Measurements from ENCODE around the gene MSX2. TPM values are rescaled to one million over a fixed set of nuclear protein-coding genes. Genes with fewer than 3 reads are reported as not detected.

Gene MSX2
- total RNA-seq, 1 donor from 2014 or later = not detected

DNA sequence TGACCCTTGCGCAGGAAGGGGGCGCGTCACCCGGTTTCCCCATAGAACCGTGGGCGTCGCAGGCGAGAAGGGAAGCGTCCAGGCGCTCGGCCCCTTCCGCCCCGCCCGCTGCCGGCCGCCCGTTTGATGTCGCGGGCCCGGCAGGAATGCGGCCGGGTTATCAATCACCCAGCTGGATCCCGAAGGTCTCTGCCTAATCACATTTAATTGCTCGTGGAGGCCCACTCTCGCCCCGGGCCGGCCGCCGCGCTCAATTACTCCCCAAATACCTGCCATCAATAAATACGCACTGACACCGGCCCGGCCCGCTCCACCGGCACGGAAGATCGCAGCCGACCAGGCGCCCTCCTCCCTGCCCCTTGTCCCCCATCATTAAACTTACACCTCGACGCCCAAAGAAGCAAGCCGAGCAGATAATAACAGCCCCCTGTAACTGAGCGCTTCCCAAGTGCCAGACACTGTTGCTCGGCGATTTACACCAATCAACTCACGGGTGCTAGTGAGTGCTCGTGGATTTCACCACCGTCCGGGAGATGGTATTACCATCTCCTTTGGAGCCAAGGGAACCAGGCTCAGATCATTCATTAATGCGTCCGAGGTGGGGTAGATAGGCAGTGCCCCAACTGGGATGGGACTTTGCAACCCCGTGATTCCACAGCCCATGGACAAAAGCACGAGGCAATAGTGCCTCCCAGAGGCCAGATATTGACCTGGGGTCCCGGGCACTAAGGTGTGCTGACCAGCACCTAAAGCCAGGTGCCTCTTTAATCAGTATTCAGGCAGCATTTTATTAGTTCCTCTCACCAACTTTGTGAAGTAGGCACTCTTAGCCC is 11.3 kb downstream of the MSX2 start:
- H3K27ac ChIP-seq = no peak overlapping the region
- no peaks in the 10 kb centered on the region for H3K4me1 ChIP-seq
- intact Hi-C loops (cut with DNase I) = loop anchor here (5.0 kb wide), 1 partner anchor 318 kb away; no protein-coding TSS in a partner anchor
- no peaks in the 10 kb centered on the region for H3K36me3 ChIP-seq
- peaks cover 9% of the 10 kb centered on the region for H3K27me3 ChIP-seq
- TF ChIP-seq, protein P1, sequence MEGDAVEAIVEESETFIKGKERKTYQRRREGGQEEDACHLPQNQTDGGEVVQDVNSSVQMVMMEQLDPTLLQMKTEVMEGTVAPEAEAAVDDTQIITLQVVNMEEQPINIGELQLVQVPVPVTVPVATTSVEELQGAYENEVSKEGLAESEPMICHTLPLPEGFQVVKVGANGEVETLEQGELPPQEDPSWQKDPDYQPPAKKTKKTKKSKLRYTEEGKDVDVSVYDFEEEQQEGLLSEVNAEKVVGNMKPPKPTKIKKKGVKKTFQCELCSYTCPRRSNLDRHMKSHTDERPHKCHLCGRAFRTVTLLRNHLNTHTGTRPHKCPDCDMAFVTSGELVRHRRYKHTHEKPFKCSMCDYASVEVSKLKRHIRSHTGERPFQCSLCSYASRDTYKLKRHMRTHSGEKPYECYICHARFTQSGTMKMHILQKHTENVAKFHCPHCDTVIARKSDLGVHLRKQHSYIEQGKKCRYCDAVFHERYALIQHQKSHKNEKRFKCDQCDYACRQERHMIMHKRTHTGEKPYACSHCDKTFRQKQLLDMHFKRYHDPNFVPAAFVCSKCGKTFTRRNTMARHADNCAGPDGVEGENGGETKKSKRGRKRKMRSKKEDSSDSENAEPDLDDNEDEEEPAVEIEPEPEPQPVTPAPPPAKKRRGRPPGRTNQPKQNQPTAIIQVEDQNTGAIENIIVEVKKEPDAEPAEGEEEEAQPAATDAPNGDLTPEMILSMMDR (IDR thresholded peaks at IDR 0.05) = peak in 2 of 3 experiments; percentile 4 to 17
- H3K9me3 ChIP-seq = no peaks in the 10 kb centered on the region
- no peak for DNase-seq (ENCODE audit: low spot score in 2 of 2)
- peak overlapping the region in 1 of 2 donors; percentile 4 for H3K4me3 ChIP-seq

DNA sequence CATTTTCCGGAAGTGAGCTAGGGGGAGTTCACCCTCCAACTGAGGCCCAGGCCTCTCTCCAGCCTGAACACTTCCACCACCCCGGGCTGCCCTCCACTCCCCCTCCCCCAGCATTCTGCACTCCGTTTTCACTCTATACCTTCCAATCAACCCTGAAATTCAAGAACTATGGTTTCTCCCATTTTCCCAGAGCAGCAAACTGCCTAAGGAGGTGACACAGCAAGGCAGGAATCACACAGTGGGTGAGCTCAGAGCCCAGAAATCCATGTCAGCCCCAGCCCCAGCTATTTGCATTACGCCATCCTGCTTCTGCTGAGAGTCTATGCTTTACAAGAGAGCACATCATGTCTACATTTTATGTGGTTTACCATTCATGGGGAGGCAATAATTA is 11.9 kb downstream of the MSX2 start:
- Histone ChIP-seq H3K4me1 (no peaks in the 10 kb centered on the region), H3K9me3 (no peaks in the 10 kb centered on the region), H3K4me3 (no peak overlapping the region), H3K27me3 (peaks cover 9% of the 10 kb centered on the region), H3K27ac (no peak overlapping the region), H3K36me3 (no peaks in the 10 kb centered on the region)
- DNase-seq (ENCODE audit: low spot score in 2 of 2) = no peak
- TF ChIP-seq, protein P1 (IDR thresholded peaks at IDR 0.05) = no peak
- intact Hi-C loops (cut with DNase I) = loop anchor here (5.0 kb wide), 1 partner anchor 319 kb away; no protein-coding TSS in a partner anchor

DNA sequence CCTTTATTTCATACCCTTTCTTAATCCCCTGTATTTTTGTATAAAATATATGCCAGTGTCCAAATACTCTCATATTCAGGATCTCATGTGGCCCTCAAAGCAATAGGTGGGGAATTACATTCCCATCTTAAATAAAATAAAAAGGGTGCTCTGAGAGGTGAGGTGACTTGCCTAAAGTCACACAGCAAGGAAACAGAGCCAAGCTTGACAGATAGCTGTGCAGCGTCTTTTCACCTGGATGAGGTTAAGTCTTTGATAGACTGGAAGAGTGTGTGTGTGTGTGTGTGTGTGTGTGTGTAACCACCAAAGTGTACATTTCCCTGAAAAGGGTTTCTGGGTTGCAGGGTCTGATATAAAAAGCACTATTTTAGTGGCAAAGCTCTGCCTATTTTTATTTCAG is 12.4 kb downstream of the MSX2 start:
- TF ChIP-seq, protein P1 (IDR thresholded peaks at IDR 0.05) = no peak
- no peak for DNase-seq (ENCODE audit: low spot score in 2 of 2)
- H3K36me3 ChIP-seq = no peaks in the 10 kb centered on the region
- intact Hi-C loops (cut with DNase I) = loop anchor here (5.0 kb wide), 1 partner anchor 319 kb away; no protein-coding TSS in a partner anchor
- no peaks in the 10 kb centered on the region for H3K9me3 ChIP-seq
- peaks cover 9% of the 10 kb centered on the region for H3K27me3 ChIP-seq
- no peaks in the 10 kb centered on the region for H3K4me1 ChIP-seq
- no peak overlapping the region for H3K4me3 ChIP-seq
- H3K27ac ChIP-seq = no peak overlapping the region

DNA sequence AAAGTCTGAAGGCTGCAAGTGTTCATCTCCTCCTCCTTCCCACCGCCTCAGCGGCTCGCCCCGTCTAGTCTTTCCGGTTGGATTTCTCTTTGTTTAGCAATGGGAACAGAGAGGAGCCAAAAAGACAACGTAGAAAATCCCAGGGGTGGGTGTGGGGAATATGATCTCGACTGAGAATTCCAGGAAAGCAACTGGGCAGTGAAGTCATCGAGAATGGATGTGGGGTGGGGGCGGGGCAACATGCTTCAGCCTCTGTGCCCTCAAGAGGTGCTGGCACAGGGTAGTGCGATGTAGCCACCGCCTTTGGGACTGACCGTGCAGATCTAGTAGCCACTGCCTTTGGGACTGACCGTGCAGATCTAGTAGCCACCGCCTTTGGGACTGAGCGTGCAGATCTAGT is 12.9 kb downstream of the MSX2 start:
- TF ChIP-seq, protein P1 (IDR thresholded peaks at IDR 0.05) = no peak
- intact Hi-C loops (cut with DNase I) = loop anchor here (5.0 kb wide), 1 partner anchor 320 kb away; no protein-coding TSS in a partner anchor
- DNase-seq (ENCODE audit: low spot score in 2 of 2) = no peak
- no peak overlapping the region for H3K27ac ChIP-seq
- H3K9me3 ChIP-seq = no peaks in the 10 kb centered on the region
- no peaks in the 10 kb centered on the region for H3K4me1 ChIP-seq
- no peak overlapping the region for H3K4me3 ChIP-seq
- H3K27me3 ChIP-seq = peaks cover 9% of the 10 kb centered on the region
- no peaks in the 10 kb centered on the region for H3K36me3 ChIP-seq

DNA sequence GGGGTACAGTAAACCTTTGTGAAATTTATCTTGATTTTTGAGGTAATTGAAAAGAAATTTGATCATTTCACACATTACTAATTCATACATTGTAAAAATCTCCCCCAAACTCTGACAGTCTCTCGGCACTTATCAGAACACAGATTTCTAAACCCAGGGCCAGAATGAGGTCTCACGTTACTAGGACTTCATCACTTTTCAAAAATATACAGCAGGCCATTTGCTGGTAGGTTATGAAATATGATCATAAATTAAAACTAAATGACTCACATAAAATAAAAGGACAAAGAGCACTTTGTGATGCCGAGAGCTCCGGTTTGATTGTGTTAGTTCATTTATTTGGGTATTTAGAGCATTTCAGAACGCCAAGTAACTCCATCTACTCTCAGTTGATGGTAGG is 17.0 kb downstream of the MSX2 start:
- Histone ChIP-seq H3K9me3 (no peaks in the 10 kb centered on the region), H3K27me3 (no peaks in the 10 kb centered on the region), H3K4me1 (no peaks in the 10 kb centered on the region), H3K36me3 (no peaks in the 10 kb centered on the region), H3K27ac (no peak overlapping the region), H3K4me3 (no peak overlapping the region)
- intact Hi-C loops (cut with DNase I) = no loop called here
- DNase-seq (ENCODE audit: low spot score in 2 of 2) = no peak
- TF ChIP-seq, protein P1 (IDR thresholded peaks at IDR 0.05) = no peak
